CD4-positive, alpha-beta T cell treated with Interleukin-12 subunit alpha and Interleukin-12 subunit beta, for 1 hour (primary cell): ENCODE results near the gene NSF.
A peak's percentile ranks its signal among the peaks of the same experiment; 100 is the strongest.
"Not testable (repeated sequence)": the region's sequence is repeated elsewhere in the genome, so short reads cannot be mapped to it uniquely, and the experiment has no call there.

Source experiments
- DNase-seq: peaks from one replicate; pipeline ENCODE4 v3.0.0-alpha.2; 2020

The NSF gene

GRCh38 chr17:46759141-46759540, 168.7 kb downstream of the NSF start:
- DNase-seq = no peak

- DNase-seq = no peak
Measured at GRCh38 chr17:46763416-46763815, 172.9 kb downstream of the NSF start.

GRCh38 chr17:46764000-46764708, 173.7 kb downstream of the NSF start:
- DNase-seq = no peak

- no peak for DNase-seq
Measured at GRCh38 chr17:46764709-46765401, 174.4 kb downstream of the NSF start.

- DNase-seq = no peak
Measured at GRCh38 chr17:46765453-46765852, 175.0 kb downstream of the NSF start.

- DNase-seq = no peak
Measured at GRCh38 chr17:46766493-46767491, 176.3 kb downstream of the NSF start.

GRCh38 chr17:46768540-46768870, 178.0 kb downstream of the NSF start:
- DNase-seq = no peak

GRCh38 chr17:46768896-46769295, 178.4 kb downstream of the NSF start:
- not testable (repeated sequence) for DNase-seq

GRCh38 chr17:46769531-46770438, 179.3 kb downstream of the NSF start:
- DNase-seq = no peak

- DNase-seq = no peak
Measured at GRCh38 chr17:46770439-46770817, 180.0 kb downstream of the NSF start.

GRCh38 chr17:46770818-46771560, 180.5 kb downstream of the NSF start:
- peak; percentile 9 for DNase-seq

- DNase-seq = peak; percentile 7
Measured at GRCh38 chr17:46771561-46772474, 181.3 kb downstream of the NSF start.

GRCh38 chr17:46772475-46773220, 182.2 kb downstream of the NSF start:
- DNase-seq = no peak

- DNase-seq = no peak
Measured at GRCh38 chr17:46773221-46773605, 182.7 kb downstream of the NSF start.

GRCh38 chr17:46773676-46774075, 183.2 kb downstream of the NSF start:
- no peak for DNase-seq

- no peak for DNase-seq
Measured at GRCh38 chr17:46774108-46774737, 183.8 kb downstream of the NSF start.

- DNase-seq = no peak
Measured at GRCh38 chr17:46776298-46777005, 186.0 kb downstream of the NSF start.
